ENCODE measurements around the gene CCDC106.
A peak's percentile ranks its signal among the peaks of the same experiment; 100 is the strongest.

CCDC106 gene

DNA sequence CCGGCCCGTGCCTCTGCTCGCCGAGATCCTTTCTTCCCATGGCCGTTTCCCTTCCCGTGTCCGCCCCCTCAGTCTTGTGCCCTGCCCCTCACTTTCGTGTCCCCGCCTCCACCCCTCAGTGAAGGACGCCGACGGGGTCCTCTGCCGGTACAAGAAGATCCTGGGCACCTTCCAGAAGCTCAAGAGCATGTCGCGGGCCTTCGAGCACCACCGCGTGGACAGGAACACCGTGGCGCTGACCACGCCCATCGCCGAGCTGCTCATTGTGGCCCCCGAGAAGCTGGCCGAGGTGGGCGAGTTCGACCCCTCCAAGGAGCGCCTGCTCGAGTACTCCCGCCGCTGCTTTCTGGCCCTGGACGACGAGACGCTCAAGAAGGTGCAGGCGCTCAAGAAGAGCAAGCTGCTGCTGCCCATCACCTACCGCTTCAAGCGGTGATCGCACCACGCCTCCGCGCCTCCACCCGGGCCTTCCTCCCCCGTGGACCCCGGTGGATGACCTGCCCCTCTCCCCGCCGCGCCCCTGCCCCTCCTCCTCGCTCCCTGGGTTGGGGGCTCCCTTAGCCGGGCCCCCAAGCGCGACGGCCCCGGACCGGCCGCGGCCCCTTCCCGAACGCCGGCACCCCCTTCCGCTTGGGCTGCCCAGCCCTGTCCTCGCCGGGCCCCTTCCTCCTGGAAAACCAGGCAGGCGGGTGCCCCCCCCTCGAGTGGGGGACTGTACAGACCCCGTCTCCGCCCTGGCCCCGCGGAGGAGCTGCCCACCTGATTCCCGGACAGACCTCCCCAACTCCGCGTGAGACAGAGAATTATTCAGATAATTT, 4.5 kb downstream of the CCDC106 start:
- DNase-seq = no peak

DNA sequence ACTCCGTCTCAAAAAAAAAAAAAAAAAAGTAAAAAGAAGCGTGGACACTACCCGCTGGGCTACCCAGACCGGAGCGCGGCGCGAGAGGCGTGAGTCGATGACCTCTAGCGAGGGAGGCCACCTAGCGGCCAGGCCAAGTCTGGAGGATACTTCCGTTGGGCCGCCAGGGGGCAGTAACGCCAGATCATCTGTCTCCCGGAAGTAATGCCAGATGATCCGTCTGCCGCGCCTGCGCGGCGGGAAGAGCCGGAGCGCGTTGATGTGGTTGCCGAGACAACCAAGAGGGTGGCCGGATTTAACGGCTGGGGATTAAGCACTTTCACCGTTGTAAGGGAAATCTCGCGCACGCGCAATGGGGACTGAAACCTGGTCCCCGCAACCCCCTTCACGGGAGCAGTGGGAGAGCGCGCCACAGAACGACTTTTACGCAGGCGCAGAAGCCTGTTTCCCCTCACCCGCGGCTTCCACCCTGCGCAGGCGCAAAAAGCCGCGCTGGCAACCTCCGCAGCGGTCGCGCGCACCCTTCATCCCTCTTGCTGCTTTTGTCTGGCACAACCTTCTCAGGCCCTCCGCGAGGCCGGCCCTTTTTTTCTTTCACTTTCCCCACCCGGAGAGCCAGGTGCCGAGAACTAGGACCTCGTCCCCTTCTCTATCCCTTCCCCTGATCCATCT, 5.8 kb downstream of the CCDC106 start:
- DNase-seq = peak; percentile 99

DNA sequence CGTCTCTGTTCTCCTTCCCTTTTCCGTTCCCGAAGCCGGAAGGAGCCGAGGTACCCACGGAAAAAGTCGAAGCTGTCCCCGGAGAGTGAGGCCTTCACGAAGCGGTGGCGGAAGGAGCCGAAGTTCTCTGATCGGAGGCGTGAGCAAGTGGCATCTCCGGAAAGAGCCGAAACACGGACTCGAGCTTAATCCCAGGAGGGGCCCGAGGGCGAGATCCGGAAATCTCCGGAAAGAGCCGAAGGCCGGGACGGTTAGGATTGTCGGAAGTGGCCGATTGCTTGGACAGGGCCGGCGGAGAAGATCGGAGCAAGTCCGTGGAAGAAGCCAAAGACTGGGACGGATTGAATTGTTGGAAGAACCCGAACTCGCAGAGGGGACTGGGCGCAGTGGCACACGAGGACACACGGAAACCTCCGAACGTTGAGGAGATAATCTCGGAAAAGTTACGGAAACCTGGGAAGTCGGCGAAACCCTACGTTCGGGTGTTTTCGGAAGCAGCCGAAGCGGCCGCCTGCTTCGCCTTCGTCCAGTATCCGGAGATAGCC, 6.4 kb downstream of the CCDC106 start:
- peak; percentile 99 for DNase-seq

DNA sequence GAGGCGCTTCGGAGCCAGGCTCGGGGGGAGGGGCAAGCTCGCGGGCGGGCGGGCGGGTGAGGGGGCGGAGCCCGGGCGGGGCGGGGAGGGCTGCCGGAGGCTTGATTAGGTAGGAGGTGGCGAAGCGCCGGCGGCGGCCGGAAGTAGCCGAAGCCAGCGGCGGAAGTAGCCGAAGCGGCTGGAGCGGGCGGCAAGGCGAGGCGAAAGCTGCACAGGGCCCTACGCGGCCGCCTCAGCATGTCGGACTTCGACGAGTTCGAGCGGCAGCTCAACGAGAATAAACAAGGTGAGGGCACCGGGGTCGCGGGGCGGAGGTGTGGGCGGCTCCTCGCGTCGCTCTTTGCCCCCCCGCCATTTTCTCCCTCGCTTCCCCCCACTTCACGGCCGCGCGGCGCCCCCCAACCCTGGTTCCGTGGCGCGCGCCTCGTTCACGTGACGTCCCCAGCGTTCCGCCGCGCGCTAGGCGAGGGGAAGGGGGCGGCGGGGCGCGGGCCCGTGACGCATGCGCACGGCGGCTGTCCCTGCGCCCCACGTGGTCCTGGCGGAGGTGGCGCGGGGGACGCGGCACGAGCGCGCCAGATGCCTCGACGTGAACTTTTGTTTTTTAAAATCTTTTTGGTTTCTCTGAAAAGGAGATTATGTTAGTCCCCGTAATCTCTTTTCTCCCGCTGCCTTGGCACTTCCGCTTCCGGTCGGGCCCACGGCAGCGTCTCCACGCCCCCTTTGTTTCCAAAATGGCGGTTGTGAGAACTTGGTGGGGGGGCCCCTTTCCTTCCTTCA, 7.0 kb downstream of the CCDC106 start, which contains the start of gene U2AF2:
TSS of gene U2AF2 (plus strand) at position 168 of the 780 bp plus-strand sequence. CDS start at position 238, 70 bp downstream.
- peak; percentile 91 for DNase-seq

DNA sequence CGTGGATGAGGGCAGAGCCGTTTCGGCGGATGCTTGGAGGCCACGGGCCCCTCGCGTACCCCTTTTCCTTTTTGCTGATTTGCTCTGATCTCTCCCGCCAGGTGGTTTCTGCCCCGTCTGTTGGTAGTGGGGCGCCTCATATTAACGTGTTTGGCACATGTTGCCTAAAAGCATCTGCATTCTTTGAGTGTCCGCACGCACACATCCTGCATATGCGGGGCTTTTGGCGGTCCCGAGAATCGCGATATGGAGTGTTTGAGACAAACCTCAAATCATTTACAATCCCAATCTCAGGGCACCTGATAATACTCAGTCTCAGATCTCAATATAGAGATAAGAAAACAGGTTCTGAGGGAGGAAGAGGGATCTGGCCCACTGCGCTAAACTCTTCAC, 7.6 kb downstream of the CCDC106 start:
- DNase-seq = no peak

DNA sequence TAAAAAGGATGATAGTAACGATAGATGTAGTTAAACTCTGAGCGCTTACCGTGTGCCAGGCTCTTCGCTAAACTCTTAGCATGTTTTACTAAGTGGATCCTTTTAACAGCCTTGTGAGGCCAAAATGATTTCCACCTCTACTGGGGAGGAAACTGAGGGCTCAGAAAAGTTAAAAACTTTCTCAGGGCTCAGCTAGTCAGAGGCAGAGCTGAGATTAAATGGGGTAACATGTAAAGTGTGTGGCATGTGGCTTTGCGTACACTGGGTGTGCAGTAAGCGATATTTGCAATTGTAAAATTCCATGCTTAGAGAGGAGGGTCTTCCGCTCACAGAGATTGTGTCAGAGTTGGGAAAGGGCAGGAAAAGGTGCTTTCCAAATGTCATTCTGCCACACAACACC, 8.5 kb downstream of the CCDC106 start:
- DNase-seq = no peak

DNA sequence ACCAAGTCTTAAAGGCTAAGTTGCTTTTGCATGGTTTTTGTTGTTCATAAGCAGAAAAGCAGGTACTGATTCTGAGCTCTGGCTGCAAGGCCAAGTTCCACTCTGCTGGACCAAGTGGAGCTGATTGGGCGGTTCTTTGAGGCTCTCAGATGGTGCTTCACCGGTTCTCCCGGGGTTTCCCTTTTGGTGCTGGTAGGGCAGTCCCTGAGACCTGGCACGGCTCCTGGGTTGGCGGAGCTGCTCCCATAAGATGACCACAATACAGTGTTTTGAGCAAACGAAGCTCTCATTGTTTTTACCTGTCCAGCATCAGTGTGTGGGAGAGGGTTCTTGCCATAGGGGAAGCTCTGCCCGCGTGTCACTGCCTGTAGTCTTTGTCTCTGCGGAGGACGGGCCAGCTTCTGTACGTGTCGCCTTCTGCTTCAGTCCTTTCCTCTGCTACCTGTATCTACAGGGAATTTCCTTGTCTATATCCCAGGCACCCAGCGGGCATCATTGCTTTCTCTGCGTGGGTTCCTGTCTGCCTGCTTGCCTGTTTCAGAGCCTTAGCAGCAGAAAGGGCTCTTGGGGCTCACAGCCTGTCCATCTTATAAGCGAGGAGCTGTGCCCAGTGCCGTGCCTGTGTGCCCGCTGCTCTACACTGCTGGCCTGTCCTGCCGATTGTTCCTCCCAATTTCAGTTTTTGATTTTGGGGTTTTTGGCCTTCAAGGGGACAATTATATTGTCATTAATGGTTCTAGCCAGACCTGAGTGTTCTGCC, 9.2 kb downstream of the CCDC106 start:
- DNase-seq = no peak

DNA sequence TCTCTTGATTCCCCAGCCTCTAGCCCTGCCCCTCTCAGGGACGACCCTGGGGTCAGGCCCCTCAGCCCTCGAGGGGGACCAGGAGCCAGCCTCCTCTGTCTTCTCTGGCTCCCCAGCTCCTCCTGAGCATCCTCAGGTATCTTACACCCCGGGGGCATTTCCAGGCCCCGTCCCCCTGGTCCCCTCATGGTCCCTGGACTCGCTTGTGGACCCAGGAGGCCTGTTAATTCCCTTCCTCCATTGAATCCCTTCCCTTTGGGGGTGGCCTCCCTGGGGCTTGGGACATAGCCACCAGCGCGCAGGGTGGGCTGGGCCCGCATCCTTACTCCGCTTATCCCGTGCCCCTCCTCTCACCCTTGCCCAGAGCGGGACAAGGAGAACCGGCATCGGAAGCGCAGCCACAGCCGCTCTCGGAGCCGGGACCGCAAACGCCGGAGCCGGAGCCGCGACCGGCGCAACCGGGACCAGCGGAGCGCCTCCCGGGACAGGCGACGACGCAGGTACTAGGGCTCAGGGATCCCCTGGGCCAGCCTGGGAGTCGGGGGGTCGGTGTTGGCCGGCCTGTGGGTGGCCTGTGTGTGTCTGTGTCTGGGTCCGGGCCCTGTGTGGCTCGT, 10.9 kb downstream of the CCDC106 start:
- DNase-seq = no peak

DNA sequence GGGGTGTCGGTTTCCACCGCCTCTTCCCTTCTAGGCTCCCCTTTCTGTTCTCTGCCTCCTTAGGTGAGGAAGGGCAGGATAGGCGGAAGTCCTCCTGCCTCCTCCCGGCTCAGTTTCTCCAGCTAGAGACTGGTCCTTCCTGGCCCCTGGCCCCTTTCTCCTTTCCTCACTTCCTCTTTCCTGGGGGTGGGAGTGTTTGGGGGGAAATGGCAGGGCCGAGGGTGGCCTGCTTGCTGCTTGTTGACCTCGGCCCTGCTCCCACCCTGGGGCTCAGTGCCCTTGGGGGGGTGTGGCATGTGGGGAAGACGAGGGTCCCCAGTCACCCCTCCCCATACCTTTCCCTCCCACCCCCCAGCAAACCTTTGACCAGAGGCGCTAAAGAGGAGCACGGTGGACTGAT, 11.8 kb downstream of the CCDC106 start:
- no peak for DNase-seq

DNA sequence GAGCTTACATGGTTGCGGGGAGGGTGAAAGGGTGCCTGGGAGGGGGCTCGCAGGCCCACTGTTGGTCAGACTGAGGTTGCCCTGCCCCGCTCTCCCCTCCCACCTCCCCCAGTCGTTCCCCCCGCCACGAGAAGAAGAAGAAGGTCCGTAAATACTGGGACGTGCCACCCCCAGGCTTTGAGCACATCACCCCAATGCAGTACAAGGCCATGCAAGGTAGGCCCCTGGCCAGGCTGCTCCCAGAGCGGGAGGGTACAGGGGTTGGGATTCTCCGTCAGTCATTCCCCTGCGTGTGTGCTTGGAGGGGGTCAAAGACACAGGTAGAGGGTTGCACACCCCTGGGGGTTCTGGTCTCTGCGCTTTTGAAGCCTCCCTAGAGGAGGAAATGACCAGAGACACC, 12.4 kb downstream of the CCDC106 start:
- no peak for DNase-seq

DNA sequence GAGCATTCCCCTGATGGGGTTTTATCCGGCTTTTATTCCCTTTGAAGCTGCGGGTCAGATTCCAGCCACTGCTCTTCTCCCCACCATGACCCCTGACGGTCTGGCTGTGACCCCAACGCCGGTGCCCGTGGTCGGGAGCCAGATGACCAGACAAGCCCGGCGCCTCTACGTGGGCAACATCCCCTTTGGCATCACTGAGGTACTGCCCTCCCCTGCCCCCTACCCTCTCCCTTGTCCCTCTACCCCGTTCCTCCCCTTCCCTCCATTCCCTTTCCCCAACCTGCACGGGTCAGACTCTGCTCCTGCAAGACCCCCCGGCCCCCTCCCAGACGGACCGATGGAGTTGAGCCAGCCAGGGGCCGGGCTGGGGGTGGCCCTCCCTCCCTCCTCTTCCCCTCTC, 13.0 kb downstream of the CCDC106 start:
- DNase-seq = no peak

DNA sequence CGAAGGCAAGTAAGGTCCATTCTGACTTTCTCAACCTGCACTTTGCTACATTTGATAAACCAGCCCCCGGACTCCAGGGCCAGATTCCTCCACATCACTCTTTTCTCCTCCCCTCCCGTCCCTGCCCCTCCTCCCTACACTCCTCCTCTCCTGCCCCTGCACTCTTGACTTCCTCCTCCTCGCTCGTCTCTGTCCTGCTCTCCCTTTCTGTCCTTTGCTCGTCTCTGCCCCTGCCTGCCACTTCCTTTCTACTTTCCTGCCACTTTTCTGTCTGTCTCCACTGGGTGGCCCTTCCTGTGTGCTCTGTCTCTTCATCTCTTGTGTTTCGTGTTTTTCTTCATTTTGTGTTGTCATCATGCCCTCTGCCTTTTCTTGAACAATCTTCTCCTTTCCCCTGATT, 13.8 kb downstream of the CCDC106 start:
- no peak for DNase-seq

DNA sequence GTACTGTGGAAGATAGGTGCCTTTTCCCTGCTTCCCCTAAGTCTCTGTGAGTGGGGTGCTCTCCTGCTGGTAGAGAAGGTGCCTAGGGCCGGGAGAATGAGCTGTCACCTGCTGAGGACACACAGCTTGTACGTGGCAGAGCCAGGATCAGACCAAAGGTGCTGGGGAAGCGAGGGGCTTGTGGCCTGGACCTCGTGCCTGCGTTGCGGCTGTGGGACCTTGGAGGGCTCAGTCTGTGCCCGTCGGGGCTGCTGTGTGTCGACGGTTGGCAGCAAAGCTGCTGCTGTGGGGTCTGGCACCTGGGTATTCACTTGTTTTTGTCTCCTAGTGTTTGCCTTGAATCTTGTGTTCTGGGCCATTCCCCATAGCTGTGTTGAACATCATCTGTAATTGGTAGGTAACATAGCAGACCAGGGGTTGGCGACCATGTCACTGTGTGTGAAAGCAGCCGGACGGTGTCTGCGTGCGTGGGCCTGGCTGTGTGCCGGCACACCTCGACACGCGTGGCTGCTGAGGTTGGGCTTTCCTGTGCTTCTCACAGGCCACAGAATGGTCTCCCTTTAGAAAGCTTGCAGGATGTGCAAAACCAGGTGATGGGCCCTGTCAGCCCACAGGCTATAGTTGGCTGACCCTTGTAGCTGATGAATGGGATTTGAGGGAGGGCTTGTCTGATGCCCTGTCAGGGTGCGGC, 16.0 kb downstream of the CCDC106 start:
- no peak for DNase-seq

DNA sequence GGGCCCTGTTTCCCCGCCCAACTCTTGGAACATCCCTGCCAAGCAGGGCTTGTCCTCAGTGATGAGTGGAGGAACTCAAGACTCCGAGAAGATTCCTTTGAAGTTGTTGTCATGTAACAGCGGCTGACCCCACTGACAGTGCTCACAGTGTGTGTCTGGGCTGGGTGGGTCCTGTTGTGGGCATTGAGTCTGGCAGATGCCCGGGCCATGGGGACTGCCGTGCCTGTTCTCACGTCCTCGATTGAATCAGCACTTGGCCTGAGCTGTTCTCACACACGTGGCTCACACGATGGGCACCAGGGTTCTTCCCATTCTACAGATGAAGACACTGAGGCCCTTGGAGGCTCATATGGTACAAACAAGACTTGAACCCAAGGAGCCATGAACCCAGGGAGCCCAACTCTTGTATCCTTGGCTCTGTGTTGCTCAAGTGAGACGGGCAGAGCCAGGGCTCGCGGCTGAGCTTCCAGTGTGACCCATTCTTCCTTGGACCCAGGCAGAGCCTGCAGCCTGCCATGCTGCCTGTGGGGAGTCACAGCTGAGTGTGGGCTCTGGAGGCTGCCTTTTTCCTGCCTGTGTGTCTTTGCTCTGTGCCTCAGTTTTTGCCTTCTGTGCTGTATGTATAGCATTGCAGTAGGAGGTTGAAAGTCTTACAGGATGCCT, 18.5 kb downstream of the CCDC106 start:
- no peak for DNase-seq

DNA sequence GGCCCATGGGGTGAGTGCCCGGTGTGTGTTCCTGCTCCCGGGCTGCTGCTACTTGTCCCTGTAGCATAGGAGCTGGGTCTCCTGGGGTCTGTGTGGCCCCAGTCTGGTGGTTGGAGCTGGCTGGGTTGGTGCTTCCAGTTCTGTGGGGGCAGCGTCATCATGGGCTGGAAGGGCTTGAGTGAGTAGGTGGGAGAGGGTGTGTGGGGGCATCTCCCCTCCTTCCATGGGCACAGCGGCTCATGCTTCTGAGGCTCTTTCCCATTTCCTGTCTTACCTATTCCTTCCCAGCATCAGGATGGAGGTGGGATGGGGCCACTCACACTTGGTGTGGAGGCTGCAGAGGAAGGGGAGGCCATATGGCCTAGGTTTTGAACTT, 19.0 kb downstream of the CCDC106 start:
- DNase-seq = no peak

DNA sequence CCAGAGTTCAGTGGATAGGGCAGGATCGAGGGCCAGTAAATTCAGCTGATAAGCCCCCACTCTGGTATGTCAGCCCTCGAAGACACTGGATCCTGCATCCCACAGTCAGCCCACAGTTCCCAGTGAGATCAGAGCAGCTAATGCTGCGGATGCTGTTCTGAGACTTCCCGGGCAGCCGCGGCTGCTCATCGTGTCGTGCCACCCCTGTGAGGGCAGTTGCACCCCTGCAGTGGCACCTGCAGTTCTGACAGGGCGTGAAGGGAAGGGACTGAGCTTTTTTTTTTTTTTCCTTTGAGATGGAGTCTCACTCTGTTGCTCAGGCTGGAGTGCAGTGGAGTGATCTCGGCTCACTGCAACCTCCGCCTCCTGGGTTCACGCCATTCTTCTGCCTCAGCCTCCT, 19.5 kb downstream of the CCDC106 start:
- DNase-seq = no peak

DNA sequence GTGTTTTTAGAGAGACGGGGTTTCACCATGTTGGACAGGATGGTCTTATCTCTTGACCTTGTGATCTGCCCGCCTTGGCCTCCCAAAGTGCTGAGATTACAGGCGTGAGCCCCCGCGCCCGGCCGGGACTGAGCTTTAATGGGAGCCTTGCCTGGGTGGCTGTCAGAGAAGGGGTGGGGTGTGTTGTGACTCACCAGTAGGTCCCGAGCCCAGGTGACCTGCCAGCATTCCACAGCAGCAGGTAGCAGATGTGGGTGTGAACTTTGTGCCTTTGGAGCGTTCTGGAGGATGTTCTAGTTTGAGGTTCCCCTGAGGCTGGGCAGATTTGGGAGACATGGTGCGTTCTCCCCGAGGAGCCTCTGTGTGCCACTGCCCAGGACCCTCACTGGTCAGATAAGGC, 19.9 kb downstream of the CCDC106 start:
- no peak for DNase-seq

DNA sequence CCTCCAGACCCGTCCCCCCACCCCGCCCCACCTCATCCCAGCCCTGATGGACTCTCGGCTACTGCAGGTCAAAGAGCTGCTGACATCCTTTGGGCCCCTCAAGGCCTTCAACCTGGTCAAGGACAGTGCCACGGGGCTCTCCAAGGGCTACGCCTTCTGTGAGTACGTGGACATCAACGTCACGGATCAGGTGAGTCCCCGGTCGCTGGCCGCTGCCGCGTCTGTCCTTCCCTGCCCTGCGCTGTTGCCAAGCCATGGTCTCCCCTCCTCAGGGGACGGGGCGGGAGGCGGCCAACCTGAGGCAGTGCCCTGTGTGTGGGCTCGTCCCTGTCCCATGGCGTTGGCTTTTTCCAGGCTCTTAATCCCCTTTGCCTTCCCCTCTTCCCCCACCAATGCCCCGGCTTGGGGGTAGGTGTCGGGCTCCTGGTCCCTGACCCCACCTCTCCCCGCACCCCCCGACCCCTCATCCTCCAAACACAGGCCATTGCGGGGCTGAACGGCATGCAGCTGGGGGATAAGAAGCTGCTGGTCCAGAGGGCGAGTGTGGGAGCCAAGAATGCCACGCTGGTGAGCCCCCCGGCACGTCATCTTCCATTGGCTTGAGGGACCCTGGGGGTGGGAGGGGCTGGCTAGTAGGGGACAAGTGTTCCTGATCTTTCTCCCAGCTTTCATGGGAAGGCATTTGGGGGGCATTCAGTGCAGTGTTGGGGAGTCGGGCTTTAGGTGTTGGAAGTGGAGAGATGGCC, 20.8 kb downstream of the CCDC106 start:
- no peak for DNase-seq

DNA sequence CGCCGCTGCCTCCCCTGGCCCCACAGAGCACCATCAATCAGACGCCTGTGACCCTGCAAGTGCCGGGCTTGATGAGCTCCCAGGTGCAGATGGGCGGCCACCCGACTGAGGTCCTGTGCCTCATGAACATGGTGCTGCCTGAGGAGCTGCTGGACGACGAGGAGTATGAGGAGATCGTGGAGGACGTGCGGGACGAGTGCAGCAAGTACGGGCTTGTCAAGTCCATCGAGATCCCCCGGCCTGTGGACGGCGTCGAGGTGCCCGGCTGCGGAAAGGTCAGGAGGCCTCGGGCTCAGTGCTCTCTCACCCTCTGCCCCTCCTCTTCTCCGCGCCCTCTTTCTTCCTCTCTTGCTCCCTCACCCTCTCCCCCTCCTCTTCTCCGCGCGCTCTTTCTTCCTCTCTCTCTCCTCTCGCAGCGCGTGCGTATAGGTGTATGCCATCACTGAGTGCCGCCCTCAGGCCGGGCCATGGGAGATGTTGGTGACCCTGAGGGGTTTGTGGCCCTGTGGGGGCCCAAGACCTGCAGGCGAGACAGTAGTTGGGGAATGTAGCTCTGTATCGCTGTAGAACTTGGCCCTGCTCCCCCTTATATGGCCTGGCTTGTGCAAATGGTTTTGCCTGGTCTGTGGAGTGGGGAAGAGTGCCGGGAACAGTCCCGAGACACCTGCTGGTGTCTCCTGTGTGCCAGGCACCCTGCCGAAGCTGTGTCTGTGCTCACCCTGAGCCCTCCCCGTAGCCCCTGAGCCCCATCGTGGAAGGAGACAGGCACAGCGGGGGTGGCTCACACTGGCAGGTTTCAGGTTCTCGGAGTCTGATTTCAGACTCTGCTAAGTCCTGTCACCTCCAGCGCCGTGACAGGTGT, 21.6 kb downstream of the CCDC106 start:
- no peak for DNase-seq
